Measurements from ENCODE around the gene ERF. TPM values are rescaled to one million over a fixed set of nuclear protein-coding genes. Genes with fewer than 3 reads are reported as not detected.
A peak's percentile ranks its signal among the peaks of the same experiment; 100 is the strongest.

The ERF gene
- total RNA-seq, 1 donor from 2014 or later, result 43.1 TPM

DNA sequence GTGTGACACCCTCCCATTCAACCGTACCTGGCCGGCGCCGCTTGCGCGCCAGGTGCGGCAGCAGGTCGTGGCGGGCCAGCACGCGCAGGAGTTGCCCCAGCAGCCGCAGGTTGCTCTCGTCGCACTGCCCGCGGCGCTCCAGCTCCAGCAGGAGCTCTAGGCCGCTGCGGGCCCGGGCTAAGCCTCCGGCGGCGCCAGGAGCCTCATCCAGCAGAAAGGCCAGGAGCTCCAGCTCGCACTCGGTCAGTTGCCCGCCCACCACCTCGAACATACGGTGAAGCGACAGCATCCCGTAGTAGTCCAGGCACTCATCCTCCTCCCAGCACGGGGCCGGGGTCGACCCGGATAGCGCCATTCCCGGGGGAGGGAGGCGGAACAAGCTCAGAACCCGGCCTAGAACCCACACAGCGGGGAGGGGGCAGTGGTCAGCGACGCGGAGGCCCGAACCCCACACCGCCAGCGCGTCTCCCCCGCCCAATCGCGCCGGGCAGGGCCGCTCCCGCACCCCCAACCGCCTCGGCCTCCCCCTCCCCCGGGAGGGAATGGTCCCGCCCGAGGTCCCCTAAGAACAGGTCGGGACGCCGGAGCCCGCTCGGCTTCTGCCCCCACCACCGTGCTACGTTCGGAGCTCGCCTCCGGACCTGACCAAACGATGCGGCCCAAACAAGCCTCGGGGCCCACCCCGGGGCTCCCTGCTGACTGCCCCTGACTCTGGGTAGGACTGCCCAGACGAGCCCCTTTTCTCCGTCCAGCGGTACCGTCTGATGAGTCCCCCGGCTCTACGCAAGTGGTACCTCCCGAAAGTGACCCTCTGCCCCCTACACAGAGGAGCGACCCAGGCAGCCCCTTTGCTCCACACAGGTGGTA is 38.0 kb downstream of the ERF start:
- peaks cover 24% of the 10 kb centered on the region for H3F3A ChIP-seq (ENCODE audit: low read depth)
- H3K9me3 Mint-ChIP-seq, result no peaks in the 10 kb centered on the region
- peak overlapping the region; percentile 89 for H3K27ac ChIP-seq
- H3K36me3 ChIP-seq, result peaks cover 4% of the 10 kb centered on the region
- peaks cover 28% of the 10 kb centered on the region for H3K4me1 ChIP-seq
- H3K79me2 ChIP-seq (ENCODE audit: low read depth), result peaks cover 76% of the 10 kb centered on the region
- H3K27me3 ChIP-seq, result no peaks in the 10 kb centered on the region
- no peak overlapping the region for H3K27ac Mint-ChIP-seq
- H3K4me2 ChIP-seq, result peak overlapping the region; percentile 84
- TF ChIP-seq, protein P1, sequence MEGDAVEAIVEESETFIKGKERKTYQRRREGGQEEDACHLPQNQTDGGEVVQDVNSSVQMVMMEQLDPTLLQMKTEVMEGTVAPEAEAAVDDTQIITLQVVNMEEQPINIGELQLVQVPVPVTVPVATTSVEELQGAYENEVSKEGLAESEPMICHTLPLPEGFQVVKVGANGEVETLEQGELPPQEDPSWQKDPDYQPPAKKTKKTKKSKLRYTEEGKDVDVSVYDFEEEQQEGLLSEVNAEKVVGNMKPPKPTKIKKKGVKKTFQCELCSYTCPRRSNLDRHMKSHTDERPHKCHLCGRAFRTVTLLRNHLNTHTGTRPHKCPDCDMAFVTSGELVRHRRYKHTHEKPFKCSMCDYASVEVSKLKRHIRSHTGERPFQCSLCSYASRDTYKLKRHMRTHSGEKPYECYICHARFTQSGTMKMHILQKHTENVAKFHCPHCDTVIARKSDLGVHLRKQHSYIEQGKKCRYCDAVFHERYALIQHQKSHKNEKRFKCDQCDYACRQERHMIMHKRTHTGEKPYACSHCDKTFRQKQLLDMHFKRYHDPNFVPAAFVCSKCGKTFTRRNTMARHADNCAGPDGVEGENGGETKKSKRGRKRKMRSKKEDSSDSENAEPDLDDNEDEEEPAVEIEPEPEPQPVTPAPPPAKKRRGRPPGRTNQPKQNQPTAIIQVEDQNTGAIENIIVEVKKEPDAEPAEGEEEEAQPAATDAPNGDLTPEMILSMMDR (IDR thresholded peaks at IDR 0.05), result no peak
- TF ChIP-seq EZH2 (IDR thresholded peaks at IDR 0.05) (no peak), EZH2phosphoT487 (IDR thresholded peaks at IDR 0.05) (no peak)
- peak overlapping the region; percentile 77 for H3K4me3 ChIP-seq
- peak overlapping the region; percentile 51 for H2AFZ ChIP-seq (replicated peaks)
- H3K36me3 Mint-ChIP-seq, result peaks cover 7% of the 10 kb centered on the region
- no peaks in the 10 kb centered on the region for H3K9me3 ChIP-seq (ENCODE audit: low read depth)
- H3K9ac ChIP-seq, result peak overlapping the region; percentile 62
- peak; percentile 89 for DNase-seq (ENCODE audit: low spot score)
- H3K4me1 Mint-ChIP-seq, result peaks cover 36% of the 10 kb centered on the region
- H3K4me3 Mint-ChIP-seq, result peak overlapping the region; percentile 96
- H4K20me1 ChIP-seq (ENCODE audit: low read depth), result peaks cover 56% of the 10 kb centered on the region
- H3K27me3 Mint-ChIP-seq (ENCODE audit: insufficient read depth, low read depth), result peaks cover 5% of the 10 kb centered on the region

DNA sequence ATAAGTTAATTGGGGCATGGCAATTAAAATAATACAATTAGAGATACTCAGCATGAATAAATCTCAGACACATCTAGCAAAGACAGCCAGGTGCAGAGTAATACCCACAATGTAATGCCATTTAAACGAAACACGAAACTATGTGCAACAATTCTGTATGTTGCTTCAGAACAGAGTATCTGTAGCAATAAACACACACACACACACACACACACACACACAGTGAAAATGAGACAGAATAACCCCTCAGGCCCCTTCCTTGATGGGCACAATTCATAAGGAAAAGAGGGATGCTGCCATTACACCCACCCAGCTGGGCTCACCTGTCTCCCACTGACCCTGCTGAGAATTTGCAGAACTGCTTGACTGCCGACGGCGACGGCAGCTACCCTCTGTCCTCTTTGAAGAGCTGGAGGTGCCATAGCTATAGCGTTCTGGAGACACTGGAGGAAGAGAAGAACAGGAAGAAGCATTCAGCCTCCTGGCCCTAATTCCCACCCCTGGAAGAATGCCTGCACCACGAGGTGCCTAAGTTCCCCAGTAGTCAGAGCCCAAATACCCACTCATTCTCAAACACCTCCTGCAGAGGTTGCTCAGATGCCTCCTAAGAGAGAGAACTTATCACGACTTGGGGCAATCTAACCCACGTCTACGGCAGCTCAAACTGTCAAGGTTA is 40.0 kb downstream of the ERF start:
- Mint-ChIP-seq H3K36me3 (peaks cover 9% of the 10 kb centered on the region), H3K27ac (peak overlapping the region; percentile 53), H3K9me3 (no peaks in the 10 kb centered on the region), H3K27me3 (ENCODE audit: insufficient read depth, low read depth) (peaks cover 3% of the 10 kb centered on the region), H3K4me3 (peak overlapping the region; percentile 96), H3K4me1 (peaks cover 29% of the 10 kb centered on the region)
- Histone ChIP-seq H3K9ac (no peak overlapping the region), H2AFZ (replicated peaks) (no peak overlapping the region), H3K79me2 (ENCODE audit: low read depth) (peaks cover 77% of the 10 kb centered on the region), H3K4me1 (peaks cover 22% of the 10 kb centered on the region), H4K20me1 (ENCODE audit: low read depth) (peaks cover 73% of the 10 kb centered on the region), H3K27me3 (no peaks in the 10 kb centered on the region), H3K4me2 (peak overlapping the region; percentile 84), H3F3A (ENCODE audit: low read depth) (peaks cover 16% of the 10 kb centered on the region), H3K27ac (no peak overlapping the region), H3K4me3 (no peak overlapping the region), H3K36me3 (peaks cover 4% of the 10 kb centered on the region), H3K9me3 (ENCODE audit: low read depth) (no peaks in the 10 kb centered on the region)
- TF ChIP-seq, protein P1 (IDR thresholded peaks at IDR 0.05), result no peak
- TF ChIP-seq EZH2phosphoT487 (IDR thresholded peaks at IDR 0.05), result no peak
- no peak for DNase-seq (ENCODE audit: low spot score)

DNA sequence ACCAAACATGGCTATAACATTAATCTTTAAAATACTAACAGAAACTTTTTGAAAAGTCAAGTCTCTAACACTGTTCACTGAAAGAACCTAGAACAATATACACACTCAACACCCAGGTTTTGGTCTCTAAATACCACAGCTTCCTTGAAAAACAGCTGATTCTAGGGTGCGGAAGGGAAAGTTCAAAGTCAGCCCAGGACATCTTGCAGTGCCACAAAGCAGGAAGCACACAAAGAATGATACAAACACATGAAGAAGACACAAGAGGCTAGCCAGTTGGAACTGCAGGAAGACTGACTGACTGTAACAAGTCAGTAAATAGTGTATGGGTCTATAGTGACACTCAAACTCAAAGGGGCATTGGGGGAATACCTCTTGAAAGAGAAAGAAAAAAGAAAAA is 42.0 kb downstream of the ERF start:
- H3K9me3 ChIP-seq (ENCODE audit: low read depth), result no peaks in the 10 kb centered on the region
- H3K36me3 ChIP-seq, result peaks cover 4% of the 10 kb centered on the region
- H2AFZ ChIP-seq (replicated peaks), result no peak overlapping the region
- no peak overlapping the region for H3K4me3 ChIP-seq
- TF ChIP-seq, protein P1 (IDR thresholded peaks at IDR 0.05), result no peak
- no peak for TF ChIP-seq EZH2 (IDR thresholded peaks at IDR 0.05)
- no peak for TF ChIP-seq EZH2phosphoT487 (IDR thresholded peaks at IDR 0.05)
- no peak for DNase-seq (ENCODE audit: low spot score)
- no peak overlapping the region for H3K27ac Mint-ChIP-seq
- peaks cover 2% of the 10 kb centered on the region for H3F3A ChIP-seq (ENCODE audit: low read depth)
- H4K20me1 ChIP-seq (ENCODE audit: low read depth), result peaks cover 93% of the 10 kb centered on the region
- peaks cover 4% of the 10 kb centered on the region for H3K27me3 Mint-ChIP-seq (ENCODE audit: insufficient read depth, low read depth)
- no peaks in the 10 kb centered on the region for H3K9me3 Mint-ChIP-seq
- no peaks in the 10 kb centered on the region for H3K27me3 ChIP-seq
- H3K27ac ChIP-seq, result no peak overlapping the region
- H3K4me2 ChIP-seq, result no peak overlapping the region
- peaks cover 15% of the 10 kb centered on the region for H3K4me1 ChIP-seq
- no peak overlapping the region for H3K9ac ChIP-seq
- H3K36me3 Mint-ChIP-seq, result peaks cover 22% of the 10 kb centered on the region
- peaks cover 76% of the 10 kb centered on the region for H3K79me2 ChIP-seq (ENCODE audit: low read depth)
- H3K4me1 Mint-ChIP-seq, result peaks cover 11% of the 10 kb centered on the region
- H3K4me3 Mint-ChIP-seq, result no peak overlapping the region
